Fibroblast of lung (primary cell): Measurements from ENCODE around the gene FCAR. TPM values are rescaled to one million over a fixed set of nuclear protein-coding genes. Genes with fewer than 3 reads are reported as not detected.
"Not testable (repeated sequence)": the region's sequence is repeated elsewhere in the genome, so short reads cannot be mapped to it uniquely, and the experiment has no call there.

Experiments used
- DNase-seq, 2 donors: peaks; one replicate each; pipeline versions ENCODE4 v3.0.0 to v3.0.0-alpha.2; 2010; ENCODE audit warnings: low read depth in 2 of 2
- H2AFZ ChIP-seq: 2 replicates; pipeline ENCODE4 v1.5.1; 2012; ENCODE audit warnings: low read length, control low read depth, inconsistent platforms
- H3K27ac ChIP-seq: 2 replicates; pipeline ENCODE4 v1.5.1; 2011; ENCODE audit warnings: low read length, control low read depth; ENCODE audit not compliant: insufficient read depth
- H3K27me3 ChIP-seq: 2 replicates; pipeline ENCODE4 v1.5.1; 2011; ENCODE audit warnings: mild to moderate bottlenecking, low read length; ENCODE audit not compliant: control insufficient read depth, insufficient read depth
- H3K36me3 ChIP-seq: 2 replicates; pipeline ENCODE4 v1.5.1; 2011; ENCODE audit warnings: low read length; ENCODE audit not compliant: control insufficient read depth, insufficient read depth
- H3K4me1 ChIP-seq: 2 replicates; pipeline ENCODE4 v1.5.1; 2011; ENCODE audit warnings: low read length; ENCODE audit not compliant: control insufficient read depth, insufficient read depth; ENCODE audit errors: extremely low read depth
- H3K4me2 ChIP-seq: 2 replicates; pipeline ENCODE4 v1.5.1; 2011; ENCODE audit warnings: low read length, control low read depth; ENCODE audit not compliant: insufficient read depth; ENCODE audit errors: extremely low read depth
- H3K4me3 ChIP-seq, 4 experiments: fragments of 200-600 bp in 1 of 4; sonication (generic) in 1 of 4; replicated peaks in 1 of 4; 2 replicates each; pipeline ENCODE4 v1.5.1; 2011 to 2016; ENCODE audit warnings: low read length in 4 of 4, low read depth in 3 of 4, mild to moderate bottlenecking in 3 of 4, control low read depth in 2 of 4, inconsistent platforms in 1 of 4, mixed read lengths in 1 of 4; ENCODE audit not compliant: insufficient read depth in 1 of 4; ENCODE audit errors: control extremely low read depth in 1 of 4
- H3K79me2 ChIP-seq: 2 replicates; pipeline ENCODE4 v1.5.1; 2012; ENCODE audit warnings: mild to moderate bottlenecking, low read length, inconsistent platforms; ENCODE audit not compliant: control insufficient read depth, insufficient read depth
- H3K9ac ChIP-seq: 2 replicates; pipeline ENCODE4 v1.5.1; 2011; ENCODE audit warnings: mild to moderate bottlenecking, low read length, control low read depth; ENCODE audit not compliant: insufficient read depth
- H3K9me3 ChIP-seq: 2 replicates; pipeline ENCODE4 v1.5.1; 2012; ENCODE audit warnings: low read depth, low read length; ENCODE audit not compliant: control insufficient read depth, insufficient read depth
- H4K20me1 ChIP-seq: 2 replicates; pipeline ENCODE4 v1.5.1; 2011; ENCODE audit warnings: low read length; ENCODE audit not compliant: control insufficient read depth, insufficient read depth; ENCODE audit errors: extremely low read depth
- CTCF ChIP-seq, 2 donors: IDR thresholded peaks in 1 of 2; conservative IDR thresholded peaks in 1 of 2; 1 replicate in 1 of 2; 2 replicates in 1 of 2; pipeline ENCODE4 v1.5.1; 2011 to 2012; ENCODE audit warnings: low read length in 2 of 2, control low read depth in 1 of 2, inconsistent platforms in 1 of 2, low read depth in 1 of 2, mild to moderate bottlenecking in 1 of 2
- EZH2 ChIP-seq: IDR thresholded peaks from 2 replicates; pipeline ENCODE4 v1.5.1; 2012; ENCODE audit warnings: low read length, control low read depth, mild to moderate bottlenecking; ENCODE audit errors: missing control alignments
- polyA plus RNA-seq, 2 donors: library from polyadenylated mRNA; depleted of rRNA in 1 of 2; stranded (reverse) in 1 of 2; unstranded in 1 of 2; fragments of >200 nt; gene quantifications; 2 replicates each; pipeline ENCODE4 v1.2.1, GENCODE V29; 2011 to 2012; ENCODE audit warnings: missing spikeins in 1 of 2
- total RNA-seq: library from RNA; depleted of rRNA; stranded (reverse); fragments of >200 nt; gene quantifications from 2 replicates; pipeline ENCODE4 v1.2.1, GENCODE V29; 2014

Gene FCAR
- total and polyA plus RNA-seq, 2 donors (not counting 1 experiment from before 2014, with no cell fraction given) = not detected

GRCh38 chr19:54916822-54917221 is 42.8 kb downstream of the FCAR start:
- Histone ChIP-seq H3K4me1 (no peaks in the 10 kb centered on the region), H4K20me1 (no peaks in the 10 kb centered on the region), H3K9me3 (no peaks in the 10 kb centered on the region), H3K36me3 (no peaks in the 10 kb centered on the region), H3K27me3 (no peaks in the 10 kb centered on the region), H3K27ac (no peak overlapping the region), H3K9ac (no peak overlapping the region), H3K4me2 (no peak overlapping the region), H3K79me2 (no peaks in the 10 kb centered on the region), H2AFZ (no peak overlapping the region), H3K4me3 (no peak overlapping the region)
- no peak for DNase-seq
- TF ChIP-seq CTCF (conservative IDR thresholded peaks at IDR 0.05 in 1 of 2, IDR thresholded peaks at IDR 0.05 in 1 of 2; ENCODE audit: low read depth in 1 of 2, low read length in 2 of 2) (no peak), EZH2 (no peak)

- H3K9me3 ChIP-seq = no peaks in the 10 kb centered on the region
Measured at GRCh38 chr19:54918499-54918898, 44.5 kb downstream of the FCAR start.

GRCh38 chr19:54919646-54920563 is 45.9 kb downstream of the FCAR start:
- not testable (repeated sequence) for DNase-seq, H4K20me1 ChIP-seq

More at GRCh38 chr19:54918499-54918898, 44.5 kb downstream of the FCAR start:
- Histone ChIP-seq H2AFZ (no peak overlapping the region), H3K4me3 (no peak overlapping the region), H3K9ac (no peak overlapping the region), H3K27me3 (no peaks in the 10 kb centered on the region), H3K27ac (no peak overlapping the region), H4K20me1 (no peaks in the 10 kb centered on the region), H3K4me2 (no peak overlapping the region), H3K4me1 (no peaks in the 10 kb centered on the region), H3K36me3 (no peaks in the 10 kb centered on the region), H3K79me2 (no peaks in the 10 kb centered on the region)
- DNase-seq = no peak
- no peak for TF ChIP-seq EZH2
- no peak for TF ChIP-seq CTCF (conservative IDR thresholded peaks at IDR 0.05 in 1 of 2, IDR thresholded peaks at IDR 0.05 in 1 of 2; ENCODE audit: low read depth in 1 of 2, low read length in 2 of 2)

More at GRCh38 chr19:54919646-54920563, 45.9 kb downstream of the FCAR start:
- not testable (repeated sequence) for H2AFZ ChIP-seq, H3K4me1 ChIP-seq, H3K36me3 ChIP-seq, H3K9ac ChIP-seq, H3K27me3 ChIP-seq, H3K9me3 ChIP-seq, H3K79me2 ChIP-seq, H3K4me3 ChIP-seq, H3K27ac ChIP-seq, H3K4me2 ChIP-seq
